DMS53 treated with DMSO at 0.1 percent for 48 hours (cell line): ENCODE measurements around the gene SLC39A2.
"Not testable (repeated sequence)": the region's sequence is repeated elsewhere in the genome, so short reads cannot be mapped to it uniquely, and the experiment has no call there.

Experiments
- DNase-seq: peaks from one replicate; lab custom pipeline; 2025; ENCODE audit not compliant: unreplicated experiment; lab: John Stamatoyannopoulos, UW

SLC39A2 gene, protein sequence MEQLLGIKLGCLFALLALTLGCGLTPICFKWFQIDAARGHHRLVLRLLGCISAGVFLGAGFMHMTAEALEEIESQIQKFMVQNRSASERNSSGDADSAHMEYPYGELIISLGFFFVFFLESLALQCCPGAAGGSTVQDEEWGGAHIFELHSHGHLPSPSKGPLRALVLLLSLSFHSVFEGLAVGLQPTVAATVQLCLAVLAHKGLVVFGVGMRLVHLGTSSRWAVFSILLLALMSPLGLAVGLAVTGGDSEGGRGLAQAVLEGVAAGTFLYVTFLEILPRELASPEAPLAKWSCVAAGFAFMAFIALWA

DNA sequence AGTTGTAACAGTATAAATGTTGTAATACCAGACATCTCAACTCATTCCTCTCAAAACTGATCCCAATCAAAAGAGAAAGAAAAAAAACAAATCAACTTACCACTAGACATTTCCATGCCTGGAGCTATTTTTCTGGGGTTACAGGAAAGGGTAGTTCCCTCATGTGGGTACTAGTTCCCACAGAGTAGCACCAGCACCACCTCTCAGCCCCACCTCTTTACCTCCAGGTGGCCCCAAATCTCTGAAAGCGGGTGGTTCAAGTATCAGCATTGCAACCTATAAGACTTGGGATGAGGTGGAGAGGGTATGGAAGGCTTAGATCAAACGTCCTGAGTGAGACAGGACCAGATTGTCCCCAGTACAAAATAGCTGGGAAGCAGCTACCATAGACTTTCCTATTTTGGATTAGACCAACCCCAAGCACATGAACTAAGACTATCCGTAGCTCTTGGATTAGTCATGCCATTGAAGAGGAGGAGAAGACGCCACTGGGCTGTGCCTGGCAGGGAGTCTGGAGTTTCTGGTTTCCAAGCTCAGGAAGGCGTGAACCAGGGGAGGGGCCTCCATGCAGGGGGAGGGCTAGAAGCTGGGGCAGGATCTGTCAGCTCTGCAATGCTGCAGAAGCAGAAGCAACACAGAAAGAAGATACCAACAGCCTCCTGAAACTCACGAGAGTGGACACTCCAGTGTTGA, at the start of gene SLC39A2:
TSS of gene SLC39A2 (plus strand) at position 620 of the 693 bp plus-strand sequence. CDS start 154 bp downstream, outside the sequence.
- DNase-seq: no peak

DNA sequence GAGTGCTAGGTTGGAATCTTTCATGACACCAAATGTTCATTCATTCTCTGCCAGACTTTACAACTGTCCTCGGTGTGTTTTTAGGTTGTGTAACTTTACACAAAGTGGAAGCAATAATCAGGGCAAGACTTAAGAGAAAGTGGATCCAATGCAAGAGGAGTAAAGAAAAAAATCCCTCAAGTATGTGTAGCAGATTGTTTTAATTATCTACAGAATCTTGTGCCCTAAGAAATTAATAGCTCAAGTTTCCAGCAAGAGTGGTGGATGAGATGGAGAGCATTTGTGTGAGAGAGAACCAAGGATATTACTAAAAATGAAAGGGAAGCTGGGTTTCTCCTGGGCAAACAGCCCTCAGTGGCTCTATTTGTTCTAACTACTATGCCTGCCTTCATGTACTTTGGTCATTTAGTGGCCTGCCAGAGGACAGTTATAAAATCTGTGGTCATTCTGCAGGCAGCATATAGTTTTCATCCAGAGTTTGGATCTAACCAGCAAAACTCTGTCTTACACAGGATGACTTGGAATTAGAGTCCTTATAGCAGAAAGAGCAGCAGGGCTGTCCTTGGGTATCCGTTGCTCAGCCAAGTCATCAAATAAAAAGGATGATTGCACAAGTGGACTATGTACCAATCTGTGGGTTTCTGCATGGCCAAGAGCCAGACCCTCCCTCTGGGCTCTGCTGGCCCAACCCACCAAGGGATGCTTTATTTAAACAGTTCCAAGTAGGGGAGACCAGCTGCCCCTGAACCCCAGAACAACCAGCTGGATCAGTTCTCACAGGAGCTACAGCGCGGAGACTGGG, 44.2 kb upstream of the SLC39A2 start, which contains the start of gene RNASE2:
TSS of gene RNASE2 (plus strand) at position 752 of the 802 bp plus-strand sequence. CDS start 285 bp downstream, outside the sequence.
- not testable (repeated sequence) for DNase-seq

DNA sequence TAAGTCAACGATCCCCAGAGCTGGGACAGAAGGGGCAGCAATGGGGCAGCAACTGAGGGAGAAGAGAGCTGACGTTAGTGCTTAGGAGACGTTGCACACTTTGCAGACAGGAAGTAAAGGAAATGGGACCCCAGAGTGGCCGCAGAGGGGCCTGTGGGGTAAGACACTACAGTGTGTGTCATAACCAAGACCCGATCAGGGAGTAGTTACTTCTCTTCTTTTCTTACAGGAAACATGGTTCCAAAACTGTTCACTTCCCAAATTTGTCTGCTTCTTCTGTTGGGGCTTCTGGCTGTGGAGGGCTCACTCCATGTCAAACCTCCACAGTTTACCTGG, 43.6 kb upstream of the SLC39A2 start:
- DNase-seq: not testable (repeated sequence)

DNA sequence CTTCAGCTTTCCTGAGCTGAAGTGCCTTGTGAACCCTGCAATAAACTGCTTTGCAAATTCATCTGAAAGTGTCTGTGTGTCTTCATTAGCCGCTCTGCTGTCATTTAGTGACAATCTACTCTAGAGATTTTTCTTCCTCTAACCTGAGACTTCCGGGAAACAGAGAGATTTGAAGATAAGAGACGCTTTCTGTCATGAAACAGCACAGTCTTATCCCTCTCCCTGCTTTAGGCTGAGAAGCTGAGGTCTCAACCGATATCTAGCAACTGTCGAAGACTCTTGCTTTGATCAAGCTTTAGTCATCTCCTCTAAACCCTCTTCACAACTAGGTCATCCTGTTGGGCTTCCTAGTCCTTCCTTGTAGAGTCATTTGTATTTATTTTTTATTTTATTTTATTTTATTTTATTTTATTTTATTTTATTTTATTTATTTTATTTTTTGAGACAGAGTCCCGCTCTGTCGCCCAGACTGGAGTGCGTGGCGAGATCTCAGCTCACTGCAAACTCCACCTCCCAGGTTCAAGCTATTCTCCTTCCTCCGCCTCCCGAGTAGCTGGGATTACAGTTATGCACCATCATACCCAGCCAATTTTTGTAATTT, 42.6 kb upstream of the SLC39A2 start:
- DNase-seq: no peak

DNA sequence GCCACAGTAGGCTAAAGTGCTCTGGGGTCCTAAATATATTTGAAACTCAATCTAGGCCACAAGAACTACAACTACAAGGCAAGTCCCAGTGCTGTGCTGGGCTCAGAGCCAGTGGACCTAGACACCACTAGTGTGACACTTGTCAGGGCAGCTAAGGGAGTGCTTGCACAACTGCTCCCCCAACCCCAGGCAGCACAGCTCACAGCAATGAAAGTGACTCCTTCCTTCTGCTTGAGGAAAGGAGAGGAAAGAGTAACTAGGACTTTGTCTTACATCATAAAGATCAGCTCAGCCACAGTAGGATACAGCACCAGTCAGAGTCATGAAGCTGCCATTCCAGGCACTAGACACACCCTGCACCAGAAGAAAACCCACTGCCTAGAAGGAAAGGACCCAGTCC, 40.1 kb upstream of the SLC39A2 start:
- DNase-seq: not testable (repeated sequence)

DNA sequence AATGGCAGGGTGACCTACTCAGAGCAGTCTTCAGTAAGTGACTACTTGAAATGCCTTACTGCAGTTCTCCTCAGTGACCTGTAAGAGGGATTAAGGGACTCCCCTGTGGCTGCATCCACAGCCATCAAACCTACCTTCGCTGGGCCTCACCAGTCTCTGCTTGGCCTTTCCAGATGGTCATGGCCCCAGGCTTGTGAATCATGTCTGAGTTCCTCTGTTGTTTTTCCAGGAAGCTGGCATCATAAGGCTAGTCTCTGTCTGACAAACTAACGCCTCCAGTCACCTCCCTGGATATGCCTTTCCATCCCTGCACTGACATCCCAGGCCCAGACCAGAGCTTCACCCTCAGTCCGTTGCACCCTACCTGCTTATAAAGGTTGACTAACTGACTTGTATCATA, 29.8 kb upstream of the SLC39A2 start:
- no peak for DNase-seq

DNA sequence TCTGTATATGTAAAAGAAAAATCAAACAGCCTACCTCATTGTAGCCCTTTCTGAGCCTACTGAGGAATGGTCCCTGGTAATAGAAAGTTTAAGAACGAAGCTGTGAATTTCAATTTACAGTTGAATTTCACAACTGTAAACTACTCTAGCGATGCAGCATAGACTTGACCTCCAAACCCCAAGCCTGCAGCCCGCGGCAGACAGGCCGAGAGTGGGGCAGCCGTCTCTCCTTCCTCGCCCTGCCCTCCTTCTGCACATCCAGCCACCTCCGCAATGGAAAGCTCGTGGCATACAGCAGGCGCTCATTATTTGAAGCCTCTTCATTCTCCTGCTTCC, 28.5 kb upstream of the SLC39A2 start:
- DNase-seq: no peak

DNA sequence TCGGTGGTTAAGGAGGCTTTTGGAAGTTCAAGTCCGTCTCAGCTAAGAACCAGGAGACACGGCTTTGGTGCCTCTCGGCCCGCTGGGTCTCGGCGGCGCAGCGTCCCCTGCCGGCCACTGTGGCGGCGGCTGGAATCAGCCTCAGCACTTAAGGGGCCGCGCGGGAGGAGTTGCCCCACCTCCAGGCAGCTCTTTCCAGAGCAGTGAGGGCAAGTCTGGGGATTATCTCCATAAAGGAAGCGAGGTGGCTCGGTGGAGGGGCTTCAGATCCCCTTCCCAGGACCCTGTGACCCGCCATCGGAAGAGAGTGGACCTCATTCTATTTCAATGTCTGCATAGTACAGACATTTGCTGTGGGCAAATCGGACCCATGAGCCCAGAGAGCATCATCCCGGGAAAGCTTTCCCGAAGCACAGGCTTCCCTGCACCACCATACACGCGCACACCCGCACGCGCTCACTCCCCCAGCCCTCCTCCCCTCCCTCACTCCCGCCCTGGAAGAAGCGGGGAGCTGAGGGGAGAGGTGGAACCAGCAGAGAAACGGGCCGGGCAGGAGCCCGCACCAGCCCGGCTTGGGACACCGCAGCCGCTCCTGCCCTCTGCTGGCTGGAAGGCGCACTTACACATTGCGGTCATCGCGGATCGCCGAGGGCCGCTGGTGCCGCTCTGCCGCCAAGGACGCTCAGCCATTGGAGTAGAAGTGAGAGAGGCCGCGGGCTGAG, 27.9 kb upstream of the SLC39A2 start:
- DNase-seq: no peak

DNA sequence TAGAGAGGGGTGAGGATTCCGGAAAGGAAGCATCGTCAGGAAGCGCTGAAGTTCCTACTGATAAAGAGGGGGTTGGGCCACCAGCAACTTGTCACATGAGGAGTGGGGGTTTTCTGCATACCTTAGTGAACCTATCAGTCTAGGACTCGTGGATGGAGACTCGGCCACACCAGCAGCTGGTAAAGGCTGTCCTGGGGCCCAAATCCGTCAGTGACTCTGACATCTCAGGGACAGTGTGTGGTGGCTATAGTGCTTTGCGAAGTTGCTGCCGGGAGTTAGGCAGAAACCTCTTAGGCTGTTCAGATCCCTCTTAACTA, 27.4 kb upstream of the SLC39A2 start:
- DNase-seq: no peak

DNA sequence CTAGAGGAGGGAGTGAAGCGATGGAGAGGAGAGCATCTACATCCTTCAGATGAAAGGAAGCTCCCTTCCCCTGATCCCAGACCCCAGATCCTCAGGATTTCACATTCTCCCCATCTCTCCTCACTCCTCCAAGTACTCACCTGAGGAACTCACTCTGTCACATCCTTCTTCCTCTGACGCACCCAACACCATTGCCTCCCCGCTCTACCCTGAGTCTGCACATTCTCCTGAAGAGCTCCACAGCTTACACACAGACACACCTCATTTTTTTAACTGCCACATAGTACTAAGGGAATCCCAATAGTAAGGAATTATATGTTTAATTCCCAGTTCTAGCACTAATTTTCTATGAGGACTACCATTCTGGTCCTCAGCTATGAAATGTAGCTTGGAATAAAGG, 25.6 kb upstream of the SLC39A2 start:
- DNase-seq: no peak

DNA sequence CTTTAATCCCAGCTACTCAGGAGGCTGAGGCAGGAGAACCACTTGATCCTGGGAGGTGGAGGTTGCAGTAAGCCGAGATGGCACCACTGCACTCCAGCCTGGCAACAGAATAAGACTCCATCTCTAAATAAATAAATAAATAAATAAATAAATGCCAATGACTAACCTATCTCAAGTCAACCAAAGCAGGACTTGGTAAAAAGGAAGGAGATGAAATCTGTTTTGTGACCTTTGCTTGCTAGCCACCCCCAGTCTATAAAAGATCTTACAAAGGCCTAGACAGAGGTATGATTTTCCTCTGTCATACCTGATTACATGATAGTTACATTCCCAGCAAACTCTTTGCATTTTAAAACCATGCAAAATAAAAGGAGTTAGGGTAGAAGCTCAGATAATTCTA, 22.8 kb upstream of the SLC39A2 start:
- DNase-seq: no peak

DNA sequence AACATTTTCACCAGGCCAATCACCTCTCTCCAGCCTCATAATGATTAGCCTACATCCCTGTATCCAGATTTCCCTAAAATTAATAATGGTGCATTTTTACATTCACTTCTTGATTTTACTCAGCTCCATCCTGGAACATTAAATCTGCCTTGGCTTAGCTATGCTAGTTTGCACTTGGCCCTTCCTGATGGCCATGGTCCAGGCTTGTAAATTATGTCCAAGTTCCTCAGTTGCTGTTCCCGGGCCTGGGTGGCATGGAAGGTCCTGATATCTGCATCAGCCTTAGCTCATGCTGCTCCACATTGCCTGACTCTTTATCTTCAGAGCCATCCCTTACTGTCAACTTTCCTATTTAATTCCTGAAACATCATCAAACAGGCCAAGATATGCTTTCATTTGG, 20.4 kb upstream of the SLC39A2 start:
- no peak for DNase-seq

DNA sequence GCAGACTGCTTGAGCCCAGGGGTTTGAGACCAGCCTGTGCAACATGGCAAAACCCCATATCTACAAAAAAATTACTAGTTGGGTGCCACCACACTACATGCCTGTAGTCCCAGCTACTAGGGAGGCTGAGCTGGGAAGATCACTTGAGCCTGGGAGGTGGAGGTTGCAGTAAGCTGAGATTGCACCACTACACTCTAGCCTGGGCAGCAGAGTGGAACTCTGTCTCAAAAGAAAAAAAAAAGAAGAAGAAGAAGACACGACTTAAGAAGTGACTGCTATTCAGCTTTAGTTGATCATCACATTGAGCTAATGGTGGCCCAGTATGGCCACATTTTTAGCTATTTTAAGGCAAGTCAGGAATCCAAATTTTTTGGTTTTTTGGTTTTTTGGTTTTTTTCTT, 18.2 kb upstream of the SLC39A2 start:
- no peak for DNase-seq

DNA sequence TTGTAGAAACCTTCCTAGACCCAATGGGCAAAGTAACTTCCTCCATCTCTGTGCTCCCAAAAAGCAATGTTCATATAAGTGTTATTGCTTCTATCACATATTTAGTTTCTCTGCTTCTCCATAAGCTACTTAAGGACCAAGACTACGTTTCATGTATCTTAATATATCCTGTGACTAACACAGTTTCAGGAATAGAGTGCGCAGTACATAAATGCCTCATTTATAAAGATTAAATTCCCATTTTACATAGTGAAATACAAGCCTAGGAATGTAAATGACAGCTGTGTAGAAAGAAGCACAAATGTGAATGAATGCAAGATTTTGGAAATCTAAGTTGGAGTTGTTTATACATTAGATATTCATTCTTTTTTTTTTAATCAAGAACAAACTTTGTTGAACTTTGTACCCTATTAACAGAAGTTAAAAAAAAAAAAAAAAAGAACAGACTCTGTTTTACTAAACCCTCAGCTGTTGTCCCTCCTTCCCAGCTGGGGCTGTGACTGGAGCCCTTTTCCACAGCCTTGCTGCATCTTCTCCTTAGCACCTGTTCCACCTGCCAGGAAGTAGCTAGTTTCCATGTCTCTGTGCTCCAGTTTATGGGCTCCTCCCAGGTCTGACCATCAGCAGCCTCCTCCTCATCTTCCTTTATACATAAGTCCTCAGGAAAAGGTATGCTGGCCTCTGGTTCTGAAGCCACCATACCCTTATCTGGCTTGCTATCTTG, 16.3 kb upstream of the SLC39A2 start:
- no peak for DNase-seq

DNA sequence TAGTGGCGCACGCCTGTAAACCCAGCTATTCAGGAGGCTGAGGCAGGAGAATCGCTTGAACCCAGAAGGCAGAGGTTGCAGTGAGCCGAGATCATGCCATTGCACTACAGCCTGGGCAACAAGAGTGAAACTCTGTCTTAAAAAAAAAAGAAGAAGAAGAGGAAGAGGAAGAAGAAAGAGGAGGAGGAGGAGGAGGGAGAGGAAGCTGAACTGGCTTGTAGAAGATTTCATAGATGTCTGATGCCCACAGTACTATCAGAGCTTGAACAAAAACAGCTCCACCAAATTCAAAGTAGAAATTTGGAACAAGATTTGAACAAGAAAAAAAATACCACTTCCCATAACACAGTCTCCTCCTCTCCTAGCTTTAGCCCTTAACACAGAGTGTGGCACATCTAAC, 13.4 kb upstream of the SLC39A2 start:
- DNase-seq: not testable (repeated sequence)

DNA sequence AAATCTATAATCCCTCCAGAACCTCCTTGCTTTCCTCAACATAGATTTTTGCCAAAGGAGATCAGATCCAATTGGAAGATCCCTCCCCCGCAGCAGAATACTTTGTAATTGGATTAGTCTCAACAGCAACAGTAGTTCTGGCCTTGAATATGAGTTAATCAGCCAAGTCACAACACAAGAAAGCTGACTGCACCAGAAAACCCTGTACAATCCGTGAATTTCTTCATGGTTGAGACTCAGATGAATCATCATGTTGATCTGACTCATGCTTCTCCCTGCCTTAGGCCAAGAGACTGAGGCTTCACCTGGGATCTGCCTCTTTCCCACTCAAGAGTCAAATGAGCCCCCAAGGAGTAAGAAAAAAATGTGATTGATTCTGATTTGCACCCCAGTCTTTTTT, 12.3 kb upstream of the SLC39A2 start:
- no peak for DNase-seq

DNA sequence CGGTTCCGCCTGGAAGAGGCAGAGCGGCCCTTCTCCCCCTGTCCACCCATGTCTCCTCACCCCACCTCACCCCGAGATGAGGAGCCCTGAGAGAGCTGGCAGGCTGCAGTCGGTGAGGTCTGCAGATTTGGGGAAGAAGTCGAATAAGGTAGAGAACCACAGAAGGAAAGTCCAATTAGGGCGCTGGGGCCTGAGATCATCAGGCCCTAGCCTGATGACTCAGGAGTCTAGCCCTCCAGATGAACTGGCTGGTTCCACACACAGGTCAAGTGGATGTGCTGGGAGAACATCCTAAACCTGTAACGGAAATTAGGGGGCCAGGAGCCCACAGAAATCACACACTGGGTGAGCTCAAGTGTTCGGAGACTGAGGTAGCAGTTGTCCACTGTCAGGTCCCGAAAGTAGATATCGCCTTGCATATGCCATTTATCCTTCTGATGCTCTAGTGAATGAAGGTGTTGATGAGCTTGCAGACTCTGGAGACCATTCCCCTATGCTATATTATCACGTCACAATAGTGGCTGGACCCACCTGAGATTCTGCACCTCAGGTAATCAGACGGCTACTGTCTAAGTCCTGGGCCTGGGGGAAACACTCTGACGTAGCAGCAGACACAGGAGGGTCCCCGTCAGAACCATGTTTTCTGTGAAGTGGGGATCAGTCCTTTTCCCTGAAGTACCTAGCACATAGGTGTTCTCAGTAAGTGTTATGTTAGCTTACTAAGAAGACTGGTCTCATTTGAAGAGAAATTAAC, 10.2 kb upstream of the SLC39A2 start:
- DNase-seq: no peak

DNA sequence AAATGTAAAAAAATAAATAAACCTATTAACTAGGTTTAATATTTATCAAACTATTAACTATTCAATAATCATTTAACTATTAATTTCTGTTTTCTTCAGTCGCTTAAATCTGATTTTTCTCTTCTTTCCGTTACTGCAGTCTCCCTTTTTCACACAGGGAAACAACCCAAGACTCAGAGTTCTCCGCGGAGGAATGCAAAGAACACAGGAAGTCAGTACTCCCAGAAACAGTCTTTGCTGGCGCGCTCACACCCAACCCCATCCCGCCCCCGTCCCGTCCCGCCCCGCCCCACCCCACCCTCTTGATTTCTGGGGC, 9.7 kb upstream of the SLC39A2 start:
- no peak for DNase-seq

DNA sequence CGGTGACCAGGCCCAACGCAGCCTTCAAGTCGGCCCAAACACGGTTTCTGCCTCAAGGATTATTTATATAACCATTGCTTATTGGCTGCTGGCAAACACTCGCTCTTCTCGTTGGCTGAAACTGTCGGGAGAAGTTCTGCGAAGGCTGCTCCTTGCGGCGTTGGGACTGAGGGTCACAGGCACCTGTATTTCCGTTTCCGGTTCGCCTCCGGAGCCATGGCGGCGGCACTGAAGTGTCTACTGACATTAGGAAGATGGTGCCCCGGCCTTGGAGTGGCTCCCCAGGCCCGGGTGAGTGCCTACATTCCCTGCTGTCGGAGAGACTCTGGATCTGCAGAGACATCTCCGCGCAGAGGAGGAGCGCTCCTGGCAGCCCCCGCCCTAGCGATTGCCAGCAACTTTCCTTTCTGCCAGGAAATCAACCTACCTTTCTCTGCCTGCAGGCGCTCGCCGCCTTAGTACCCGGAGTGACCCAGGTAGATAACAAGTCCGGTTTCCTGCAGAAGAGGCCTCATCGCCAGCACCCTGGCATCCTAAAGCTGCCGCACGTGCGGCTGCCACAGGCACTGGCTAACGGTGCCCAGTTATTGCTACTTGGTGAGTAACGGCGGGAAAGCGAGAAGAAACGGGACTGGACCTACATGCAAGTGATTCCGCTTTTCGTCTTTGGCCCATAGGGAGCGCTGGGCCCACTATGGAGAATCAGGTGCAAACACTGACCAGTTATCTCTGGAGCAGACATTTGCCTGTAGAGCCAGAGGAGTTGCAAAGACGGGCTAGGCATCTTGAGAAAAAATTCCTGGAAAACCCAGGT, 9.1 kb upstream of the SLC39A2 start, which contains the start of gene METTL17:
TSS of gene METTL17 (plus strand) at position 194 of the 814 bp plus-strand sequence. CDS start at position 217, 23 bp downstream.
- peak; percentile 64 for DNase-seq
